GM21447 (cell line): ENCODE measurements around the gene FUT7.

Experiments used
- ATAC-seq: cut with Tn5 transposase; IDR thresholded peaks from one replicate; pipeline ENCODE4 v1.9.1; 2021; ENCODE audit not compliant: unreplicated experiment

The FUT7 gene

DNA sequence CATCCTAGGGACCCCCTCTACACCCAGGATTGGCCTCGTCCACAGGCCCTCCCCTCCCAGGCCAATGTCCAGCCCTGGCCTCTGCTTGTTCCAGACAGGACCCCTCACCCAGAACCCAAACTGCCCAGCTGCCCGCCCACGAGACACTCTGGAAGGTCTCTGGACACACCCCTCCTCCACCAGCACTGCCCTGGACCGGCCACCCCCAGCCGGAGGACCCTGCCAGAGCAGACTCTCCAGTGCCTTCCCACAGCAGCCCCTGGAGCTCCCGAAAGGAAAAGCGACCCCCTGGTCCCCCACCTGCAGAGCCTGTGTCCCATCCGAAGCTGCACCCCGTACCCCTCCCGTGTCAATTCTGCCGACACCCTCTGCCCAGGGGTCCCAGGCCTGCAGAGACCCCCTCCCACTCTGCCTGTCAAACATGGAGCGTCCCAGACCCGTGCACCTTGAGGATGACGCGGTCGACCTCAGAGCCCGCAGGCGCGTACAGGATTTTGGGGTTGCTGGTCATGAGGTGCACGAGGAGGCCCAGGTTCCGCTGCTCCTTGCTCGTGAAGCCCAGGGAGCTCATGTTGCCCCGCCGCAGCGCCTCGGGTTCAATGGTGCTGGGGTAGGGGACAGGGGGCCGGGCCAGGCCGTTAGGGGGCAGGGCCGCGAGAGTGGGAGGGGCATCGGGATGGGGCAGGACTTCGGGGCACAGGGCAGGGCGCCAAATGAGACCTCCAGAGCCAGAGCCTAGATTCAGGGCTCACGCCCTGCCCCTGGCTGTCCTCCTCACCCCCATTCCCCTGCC lies 11.8 kb downstream of the FUT7 start:
- ATAC-seq, result no peak

DNA sequence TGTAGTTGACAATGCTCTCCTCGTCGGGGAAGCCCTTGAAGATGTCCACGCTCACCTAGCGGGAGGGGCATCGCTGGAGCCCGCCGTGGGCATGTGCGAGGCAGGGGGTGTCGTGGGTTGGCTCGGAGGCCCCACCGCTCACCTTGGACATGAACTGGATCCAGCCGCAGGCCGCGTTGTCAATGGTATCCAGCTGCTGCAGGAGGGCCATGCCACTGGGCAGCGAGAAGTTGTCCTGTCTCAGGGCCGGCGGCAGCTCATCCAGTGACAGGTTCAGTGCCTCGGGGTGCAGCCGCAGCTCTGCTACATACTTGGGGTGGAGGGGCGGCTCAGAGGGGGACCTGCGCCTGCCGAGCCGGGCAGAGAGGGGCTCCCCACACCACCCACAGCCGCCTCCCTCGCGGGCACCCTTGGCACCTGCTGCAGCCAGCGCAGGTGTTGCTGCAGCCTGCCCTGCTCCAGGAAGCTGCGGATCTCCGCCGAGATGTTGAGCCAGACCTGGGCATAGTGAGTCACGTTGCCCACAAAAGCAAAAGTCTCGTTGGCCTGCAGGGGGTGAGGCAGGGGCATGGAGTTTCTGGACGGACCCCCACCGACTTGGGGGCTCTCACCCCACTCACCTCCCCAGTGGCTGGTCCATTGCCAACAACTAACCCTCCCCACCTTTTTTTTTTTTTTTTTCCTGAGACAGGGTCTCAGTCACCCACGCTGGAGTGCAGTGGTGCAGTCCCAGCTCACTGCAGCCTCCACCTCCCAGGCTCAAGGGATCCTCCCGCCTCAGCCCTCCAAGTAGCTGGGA lies 12.9 kb downstream of the FUT7 start:
- no peak for ATAC-seq

DNA sequence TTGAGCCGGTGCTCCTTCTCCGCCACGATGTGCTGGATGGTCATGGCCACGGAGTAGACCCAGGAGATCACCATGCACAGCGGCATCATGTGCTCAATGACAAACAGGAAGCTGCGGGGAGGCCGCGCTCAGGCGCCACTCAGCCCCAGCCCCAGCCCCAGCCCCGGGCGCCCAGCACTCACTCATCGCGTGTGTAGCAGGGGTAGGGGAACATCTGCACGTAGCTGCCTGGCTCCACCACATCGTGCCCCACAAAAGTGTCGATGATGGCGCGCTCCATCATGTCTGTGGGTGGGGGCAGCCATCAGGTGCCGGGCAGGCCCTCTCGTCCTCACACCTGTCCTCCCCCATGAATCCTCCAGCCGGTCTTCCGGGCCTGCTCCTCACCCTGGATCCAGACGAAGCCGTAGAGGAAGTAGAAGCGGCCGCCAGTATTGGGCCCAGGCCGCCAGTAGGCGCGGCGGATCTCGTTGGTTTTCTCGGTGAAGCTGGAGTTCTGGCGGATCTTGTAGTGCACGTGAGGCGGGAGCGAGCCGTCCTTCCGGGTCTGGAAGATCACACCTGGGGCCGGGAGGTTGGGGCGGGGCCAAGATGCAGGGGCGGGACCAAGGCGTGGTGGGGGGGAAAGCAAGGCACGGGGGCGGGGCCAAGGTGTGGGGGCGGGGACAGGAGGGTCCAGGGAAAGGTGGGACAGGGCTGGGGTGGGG lies 13.9 kb downstream of the FUT7 start:
- ATAC-seq, result no peak

DNA sequence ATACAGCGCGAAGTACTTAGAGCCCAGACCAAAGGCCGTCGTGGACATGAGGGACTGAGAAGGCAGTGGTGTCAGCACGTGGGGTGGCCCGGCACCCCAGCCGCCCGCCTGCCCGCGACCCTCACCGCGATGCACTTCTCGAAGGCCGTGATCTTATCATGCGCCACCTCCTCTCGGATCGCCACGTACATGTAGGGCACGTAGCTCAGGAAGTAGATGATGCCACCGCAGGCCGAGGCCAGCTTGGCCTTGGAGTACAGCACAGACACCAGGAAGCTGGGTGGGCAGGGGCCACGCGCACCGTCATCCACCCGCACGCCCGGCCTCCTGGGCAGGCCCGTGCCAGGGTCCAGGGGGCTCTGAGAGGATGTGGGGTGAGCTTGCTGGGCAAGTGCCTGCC lies 14.8 kb downstream of the FUT7 start:
- no peak for ATAC-seq

DNA sequence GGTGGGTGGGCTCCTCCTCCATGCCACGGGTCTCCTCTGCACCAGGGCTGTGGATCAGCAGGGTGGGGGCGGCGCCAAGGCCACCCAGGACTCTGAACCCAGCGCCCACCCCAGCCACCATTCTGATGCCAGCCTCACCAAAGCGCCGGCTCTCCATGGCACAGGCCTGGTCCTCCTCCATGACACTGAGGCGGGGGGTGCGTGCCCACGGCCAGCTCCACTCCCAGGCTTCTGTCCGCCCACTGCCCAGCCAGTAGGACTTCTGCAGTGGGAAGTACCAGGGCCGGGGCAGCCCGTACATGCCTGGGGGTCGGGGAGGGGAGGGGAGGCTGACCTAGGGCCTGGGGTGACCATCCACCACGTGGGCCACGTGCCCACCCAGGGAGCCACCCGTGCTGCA lies 15.5 kb downstream of the FUT7 start:
- no peak for ATAC-seq

DNA sequence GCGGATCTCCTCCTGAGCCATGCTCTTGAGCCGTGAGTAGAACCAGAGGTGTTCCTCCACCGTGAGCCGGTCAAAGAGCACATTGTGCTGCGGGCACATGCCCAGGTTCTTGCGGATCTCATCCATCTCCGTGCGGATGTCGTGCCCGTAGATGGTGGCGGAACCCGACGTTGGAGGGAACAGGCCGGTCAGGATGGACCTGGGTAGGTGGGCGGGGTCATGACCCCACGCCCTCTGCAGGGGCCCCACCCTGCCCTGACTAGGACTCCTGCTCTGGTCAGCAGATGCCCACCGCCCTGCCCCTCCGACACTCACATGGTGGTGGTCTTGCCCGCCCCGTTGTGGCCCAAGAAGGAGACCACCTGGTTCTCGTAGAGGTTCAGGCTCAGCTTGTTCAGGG lies 15.9 kb downstream of the FUT7 start:
- ATAC-seq, result no peak

DNA sequence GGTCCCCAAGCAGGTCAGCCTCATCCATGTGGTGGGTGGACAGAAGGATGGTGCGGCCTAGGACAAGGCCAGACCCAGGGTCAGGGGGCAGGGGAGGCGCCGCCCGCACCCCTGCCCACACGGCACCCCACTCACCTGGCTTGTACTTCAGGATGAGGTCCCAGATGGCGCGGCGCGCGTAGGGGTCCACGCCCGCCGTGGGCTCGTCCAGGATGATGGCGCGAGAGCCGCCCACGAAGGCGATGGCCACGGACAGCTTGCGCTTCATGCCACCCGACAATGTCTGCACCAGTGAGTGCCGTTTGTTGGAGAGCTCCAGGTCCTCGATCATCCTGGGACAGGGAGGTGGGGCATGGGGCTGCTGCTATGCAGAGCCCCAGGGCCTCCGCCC lies 16.4 kb downstream of the FUT7 start:
- no peak for ATAC-seq

DNA sequence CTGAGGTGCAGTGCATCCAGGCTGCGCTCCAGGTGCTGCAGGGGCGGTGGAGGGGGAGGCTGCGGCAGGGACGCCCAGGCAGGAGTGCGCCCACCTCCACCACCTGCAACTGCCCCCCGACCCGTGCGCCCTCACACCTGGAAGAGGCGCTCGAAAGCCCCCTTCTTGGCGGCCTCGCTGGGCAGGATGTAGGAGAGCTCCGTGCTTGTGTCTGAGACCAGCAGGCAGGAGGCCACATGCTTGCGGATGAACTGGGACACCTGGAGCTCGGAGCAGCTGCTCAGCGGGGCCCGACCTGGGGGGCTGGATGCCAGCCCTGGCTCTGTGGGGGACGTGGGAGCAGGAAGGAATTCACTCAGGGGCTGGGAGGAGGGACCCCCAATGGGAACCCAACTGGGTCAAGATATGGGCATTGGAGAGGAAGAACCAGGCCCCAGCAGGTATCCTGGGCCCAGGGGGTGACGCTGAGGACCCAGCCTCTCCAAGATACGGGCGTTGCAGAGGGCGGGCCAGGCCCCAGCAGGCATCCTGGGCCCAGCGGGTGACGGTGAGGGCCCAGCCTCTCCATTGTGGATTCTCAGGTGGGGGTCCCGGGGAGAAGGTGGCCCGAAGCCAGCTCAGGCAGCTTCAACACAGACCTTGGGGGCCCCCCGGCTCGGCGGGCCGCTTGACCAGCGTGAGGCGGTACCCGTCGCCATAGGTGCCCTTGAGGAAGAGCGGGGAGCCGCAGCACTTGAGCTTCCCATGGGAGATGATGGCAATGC lies 16.9 kb downstream of the FUT7 start:
- no peak for ATAC-seq

DNA sequence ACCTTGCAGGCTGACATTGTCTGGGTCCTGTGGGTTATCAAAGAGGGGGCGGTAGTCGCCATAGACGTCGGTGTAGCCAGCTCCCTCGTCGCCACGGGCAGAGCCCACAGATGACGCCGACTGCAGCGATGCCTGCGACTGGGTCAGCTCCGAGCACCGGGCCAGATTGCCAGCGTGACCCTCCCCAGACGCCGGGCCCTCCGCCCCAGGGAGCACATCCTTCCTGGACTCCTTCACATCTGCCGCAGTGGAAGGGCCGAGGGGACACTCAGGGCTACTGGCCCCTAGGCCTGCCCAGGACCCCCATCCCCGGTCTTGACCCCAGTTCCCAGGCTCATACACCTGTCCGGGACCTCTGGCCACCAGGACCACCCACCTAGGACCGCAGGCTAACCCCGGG lies 17.7 kb downstream of the FUT7 start:
- no peak for ATAC-seq

DNA sequence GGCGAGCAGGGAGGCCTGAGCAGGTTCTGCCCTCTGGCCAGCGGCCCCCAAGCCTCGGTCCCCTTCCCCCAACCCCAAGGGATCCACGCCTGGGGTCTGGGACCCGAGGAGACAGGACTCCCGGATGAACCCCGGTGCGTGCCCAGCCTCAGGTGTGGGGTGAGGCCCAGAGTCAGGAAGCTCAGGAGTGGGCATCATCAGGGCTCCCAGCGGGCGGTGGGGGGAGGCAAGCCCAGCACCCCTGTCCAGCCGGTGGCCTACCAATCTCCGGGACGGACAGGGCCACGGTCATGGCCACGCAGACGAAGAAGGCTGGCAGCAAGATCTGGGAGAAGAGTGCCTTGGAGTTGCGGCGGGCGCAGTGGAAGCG lies 18.3 kb downstream of the FUT7 start:
- no peak for ATAC-seq

DNA sequence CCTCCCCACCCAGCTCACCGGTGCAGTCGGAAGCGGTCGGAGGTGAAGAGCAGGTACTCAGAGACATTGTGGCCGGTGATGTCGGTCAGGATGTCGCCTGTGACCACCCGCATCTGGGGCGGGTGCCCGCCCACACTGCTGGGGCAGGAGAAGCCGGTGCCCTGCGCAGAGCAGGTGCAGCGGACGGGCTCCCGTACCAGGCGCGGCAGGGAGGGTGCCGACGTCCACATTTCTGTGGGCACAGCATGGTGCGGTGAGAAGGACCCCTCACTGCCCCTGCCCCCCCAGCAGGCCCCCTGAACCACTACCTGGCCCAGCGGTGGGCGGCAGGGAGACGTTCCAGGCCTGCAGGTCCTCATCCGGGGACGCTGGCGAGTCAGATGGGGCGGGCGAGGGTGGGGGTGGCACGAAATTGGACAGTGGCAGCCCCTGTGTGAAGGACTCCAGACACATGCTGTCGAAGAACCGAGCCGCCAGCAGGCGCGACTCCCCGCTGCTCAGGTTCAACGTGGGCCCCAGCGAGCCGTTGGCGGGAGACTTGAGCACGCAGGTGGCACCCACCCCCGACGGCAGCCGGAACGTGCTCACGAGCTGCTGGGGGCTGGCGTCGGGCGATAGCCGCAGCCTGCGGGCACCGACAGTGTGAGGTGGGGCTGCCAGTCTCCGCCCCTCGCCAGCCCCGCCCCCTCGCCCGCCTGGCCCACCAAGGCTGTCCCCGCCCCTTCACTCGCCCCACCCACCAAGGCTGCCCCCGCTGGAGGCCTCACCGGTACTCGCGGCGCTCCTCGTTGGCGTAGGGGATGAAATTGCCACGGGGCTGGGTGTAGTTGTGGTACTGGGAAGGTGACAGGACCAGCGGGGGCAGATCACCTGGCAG lies 19.0 kb downstream of the FUT7 start:
- ATAC-seq, result no peak

DNA sequence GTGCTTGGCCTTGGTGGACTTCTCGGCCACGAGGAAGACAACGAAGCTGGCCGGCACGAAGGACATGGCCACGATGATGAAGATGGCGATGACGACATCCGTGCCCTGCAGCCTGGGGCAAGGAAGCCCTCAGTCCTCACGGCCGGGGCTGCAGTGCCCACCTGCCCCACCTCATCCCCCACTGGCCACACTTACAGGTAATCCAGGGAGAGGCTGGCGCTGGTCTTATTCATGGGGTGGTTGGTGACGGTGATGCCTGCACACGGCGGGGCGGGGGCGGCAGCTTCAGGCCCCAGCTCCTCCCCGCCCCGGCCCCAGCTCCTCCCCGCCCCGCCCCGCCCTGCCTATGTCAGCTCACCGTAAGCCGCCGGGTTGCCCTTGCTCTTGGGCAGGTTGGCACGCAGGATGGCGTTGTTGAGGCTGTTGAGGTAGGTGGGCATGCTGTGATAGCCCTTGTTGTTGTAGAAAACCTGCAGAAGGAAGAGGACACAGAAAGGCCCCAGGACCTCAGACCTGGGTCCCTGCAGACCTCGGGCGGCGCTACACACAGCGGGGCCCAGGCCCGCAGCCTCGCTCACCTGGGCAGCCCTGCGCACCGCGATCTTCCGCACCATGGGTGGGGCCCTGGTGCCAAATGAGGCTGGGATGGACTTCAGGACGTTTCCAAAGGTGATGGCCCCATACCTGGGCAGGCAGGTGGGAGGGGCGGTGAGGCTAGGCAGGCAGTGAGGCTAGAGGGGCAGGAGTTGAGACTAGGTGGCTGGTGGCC lies 19.8 kb downstream of the FUT7 start:
- ATAC-seq, result no peak

DNA sequence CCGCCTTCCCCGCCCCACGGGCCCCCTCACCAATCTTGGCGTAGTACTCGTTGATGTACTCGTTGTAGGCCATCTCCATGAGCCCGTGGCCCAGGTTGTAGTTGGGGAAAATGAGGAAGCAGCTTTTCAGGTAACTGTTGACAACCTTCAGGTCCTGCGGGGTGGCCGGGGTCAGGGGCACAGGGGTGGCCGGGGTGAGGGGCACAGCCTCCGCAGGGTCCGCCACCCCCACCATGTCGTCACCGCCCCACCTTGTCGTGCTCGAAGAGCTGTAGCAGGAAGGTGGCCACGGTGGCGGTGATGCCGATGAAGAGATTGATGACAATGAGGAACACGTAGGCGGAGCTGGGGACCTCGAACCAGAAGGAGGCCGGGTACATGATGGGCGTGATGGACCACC lies 20.7 kb downstream of the FUT7 start:
- no peak for ATAC-seq

DNA sequence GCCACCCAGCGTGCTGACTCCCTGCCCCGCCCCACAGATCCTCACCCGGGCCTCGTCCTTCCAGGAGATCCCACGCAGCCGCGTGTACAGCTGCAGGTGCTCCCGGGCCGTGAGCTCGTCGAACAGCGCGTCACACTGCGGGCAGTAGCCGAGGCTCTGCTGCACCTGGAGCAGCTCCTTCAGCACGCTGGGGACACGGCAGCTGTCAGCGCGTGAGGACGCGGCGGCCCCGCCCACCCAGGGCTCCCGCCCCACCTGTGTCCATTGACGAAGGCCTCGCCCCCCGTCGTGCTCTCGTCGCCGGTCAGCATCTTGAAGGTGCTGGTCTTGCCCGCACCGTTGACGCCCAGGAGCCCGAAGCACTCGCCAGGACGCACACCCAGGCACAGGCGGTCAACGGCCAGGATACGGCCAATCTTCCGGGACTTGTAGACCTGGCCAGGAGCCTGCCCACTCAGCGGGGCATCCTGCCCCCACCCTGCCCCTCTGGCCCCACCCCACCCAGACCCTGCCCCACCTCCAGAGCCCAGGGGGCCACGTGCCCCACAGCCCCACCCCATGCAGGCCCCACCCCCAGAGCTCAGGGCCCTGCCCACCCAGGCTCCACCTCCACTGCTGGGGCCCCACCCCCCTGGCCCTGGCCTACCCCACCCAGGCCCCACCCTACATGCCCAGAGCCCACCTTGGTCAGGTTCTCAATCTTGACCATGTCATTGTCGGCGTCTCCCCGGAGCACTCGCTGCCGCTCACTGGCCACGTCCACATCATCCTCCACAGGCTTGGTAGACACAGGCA lies 21.8 kb downstream of the FUT7 start:
- no peak for ATAC-seq

DNA sequence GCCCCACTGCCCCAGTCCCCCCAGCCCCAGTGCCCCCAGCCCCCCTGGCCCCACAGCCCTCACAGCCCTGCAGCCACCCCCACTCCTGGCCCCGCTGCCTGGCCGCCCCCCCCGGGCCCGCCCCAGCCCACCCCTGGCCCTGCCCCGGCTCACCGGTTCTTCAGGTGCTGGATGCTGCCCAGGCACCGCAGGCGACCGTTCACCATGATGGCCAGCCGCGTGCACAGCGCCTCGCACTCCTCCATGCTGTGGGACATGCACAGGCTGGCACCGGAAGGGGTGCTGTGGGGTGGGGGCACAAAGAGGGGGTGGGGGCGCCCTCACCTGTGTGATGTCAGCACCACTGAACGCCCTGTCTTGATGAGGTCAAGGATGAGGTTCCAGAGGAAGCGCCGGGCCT lies 22.7 kb downstream of the FUT7 start:
- no peak for ATAC-seq

DNA sequence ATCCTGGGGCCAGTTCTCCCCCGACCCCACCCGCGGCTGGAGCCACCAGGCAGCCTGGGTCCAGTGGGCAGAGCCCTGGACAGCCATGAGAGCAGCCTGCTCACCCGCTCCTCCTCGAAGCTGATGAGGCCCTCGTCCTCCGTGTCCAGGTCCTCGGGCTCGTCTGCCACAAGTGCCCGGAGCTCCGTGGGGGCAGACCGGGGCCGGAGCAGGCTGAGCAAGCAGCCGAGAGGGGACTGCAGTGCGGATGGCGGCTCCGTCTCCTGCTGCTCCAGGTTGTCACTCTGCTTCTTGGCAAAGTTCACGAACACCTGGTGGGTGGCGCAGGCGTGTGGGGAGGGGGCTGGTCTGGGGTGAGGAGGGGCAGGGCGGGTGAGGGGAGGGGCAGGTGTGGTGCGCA lies 23.6 kb downstream of the FUT7 start:
- no peak for ATAC-seq

DNA sequence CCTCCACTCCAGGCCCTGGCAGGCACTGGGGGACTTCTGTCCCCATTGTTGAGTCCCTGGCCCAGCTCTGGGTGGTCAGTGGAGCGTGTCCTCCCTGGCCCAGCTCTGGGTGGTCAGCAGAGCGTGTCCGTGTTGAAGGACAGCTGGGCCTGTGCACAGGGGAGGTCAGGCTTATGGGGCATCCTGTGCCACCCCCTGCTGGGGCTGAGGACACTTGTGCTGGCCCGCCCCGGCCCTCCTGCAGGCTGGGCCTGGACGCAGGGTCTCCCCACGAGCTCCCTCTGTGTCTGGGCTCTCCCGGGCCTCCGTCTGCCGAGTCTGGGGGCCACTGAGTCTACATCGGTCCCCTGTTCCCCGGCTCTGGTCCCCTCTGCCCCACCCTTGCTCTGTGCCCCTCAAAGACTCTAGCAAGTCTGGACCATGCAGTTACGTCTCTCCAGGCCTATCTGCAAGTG lies 24.0 kb downstream of the FUT7 start:
- no peak for ATAC-seq

DNA sequence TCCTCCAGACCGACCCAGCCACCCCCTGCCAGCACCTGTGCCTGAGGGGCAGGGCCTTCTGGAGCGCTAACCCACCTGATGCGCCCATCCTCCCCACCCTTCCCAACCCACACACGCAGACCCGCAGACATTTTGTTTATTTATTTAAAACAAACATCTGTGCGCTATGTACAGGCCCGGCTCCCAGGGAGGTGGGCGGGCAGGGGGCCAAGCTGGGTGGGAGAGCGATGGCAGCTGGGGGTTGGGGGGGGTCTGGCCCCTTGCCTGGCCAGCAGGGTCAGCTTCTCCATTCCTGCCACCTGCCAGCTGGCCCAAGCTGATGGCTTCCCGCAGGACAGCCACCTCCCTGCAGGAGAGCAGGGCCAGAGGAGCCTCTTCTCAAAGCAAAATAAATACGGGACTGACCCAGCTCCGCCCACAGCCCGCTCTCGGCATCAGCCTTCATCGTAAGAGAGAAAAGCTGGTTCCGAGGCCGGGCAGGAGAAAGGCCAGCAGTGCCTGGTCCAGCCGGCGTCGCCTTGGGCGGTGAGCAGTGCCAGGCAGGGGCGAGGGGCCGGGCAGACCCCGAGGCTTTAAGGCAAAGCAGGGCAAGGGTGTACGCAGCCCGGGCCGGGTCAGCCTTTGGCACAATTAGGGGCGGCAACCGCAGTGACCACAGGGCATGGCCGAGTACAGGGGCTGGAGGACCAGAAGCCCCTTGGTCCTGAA lies 24.6 kb downstream of the FUT7 start:
- no peak for ATAC-seq
